Measurements from ENCODE around the gene DIS3. TPM values are rescaled to one million over a fixed set of nuclear protein-coding genes. Genes with fewer than 3 reads are reported as not detected.

DIS3 gene
- total RNA-seq = 14.7 and 15.5 TPM in 2 replicates

DNA sequence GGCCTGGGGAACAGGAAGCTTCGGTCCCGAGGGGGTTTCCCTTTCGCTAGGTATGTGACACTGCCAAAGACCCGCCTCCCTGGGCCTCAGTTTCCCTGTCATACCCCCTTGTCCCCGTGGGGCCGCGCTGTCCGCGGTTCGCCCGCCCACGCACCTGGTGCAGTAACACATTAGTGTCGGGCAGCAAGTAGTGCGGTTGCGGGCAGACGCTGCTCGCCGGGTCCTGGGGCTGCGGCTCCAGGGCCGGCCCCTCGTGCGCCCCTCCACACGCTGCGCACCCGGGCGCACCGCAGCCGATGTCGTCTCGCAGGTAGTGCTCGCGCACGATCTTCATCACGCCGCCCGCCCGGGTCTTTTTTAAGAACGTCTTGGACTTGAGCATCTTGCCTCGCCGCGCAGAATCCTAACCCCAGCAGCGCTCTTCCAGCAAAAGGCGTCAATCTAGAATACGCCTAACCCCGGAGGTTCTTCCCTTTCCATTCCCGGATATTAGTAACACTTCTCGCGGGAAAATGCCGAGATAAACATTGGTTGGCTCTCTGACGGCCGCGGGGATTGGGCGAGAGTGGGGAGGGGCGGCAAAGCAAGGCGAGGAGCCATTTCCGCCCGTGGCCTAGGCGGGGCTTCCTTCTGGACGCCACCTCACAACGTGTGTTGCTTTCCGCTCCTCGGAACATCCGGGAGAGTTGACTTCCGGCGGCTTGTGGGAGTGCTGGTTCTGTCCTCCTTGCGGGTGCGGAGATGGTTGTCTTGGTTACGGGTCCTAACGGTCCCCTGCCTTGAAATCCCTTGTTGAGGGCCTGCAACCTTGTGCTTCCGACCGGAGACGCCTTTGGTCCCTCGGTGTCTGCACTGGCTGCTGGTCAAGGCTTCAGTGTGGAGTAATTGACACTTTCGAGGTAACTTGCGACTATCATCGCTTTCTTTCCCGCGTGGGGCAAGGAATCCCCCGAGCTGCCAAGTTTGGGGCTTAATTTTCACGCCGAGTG lies at the start of gene DIS3, which contains the start of gene PIBF1:
Gene DIS3, minus strand, starts transcription at position 450 of the 989 bp plus-strand sequence. Its CDS starts 68 bp downstream, at position 382.
Gene PIBF1, plus strand, starts transcription at position 683 of the 989 bp plus-strand sequence. CDS start 1,337 bp downstream, outside the sequence.

DNA sequence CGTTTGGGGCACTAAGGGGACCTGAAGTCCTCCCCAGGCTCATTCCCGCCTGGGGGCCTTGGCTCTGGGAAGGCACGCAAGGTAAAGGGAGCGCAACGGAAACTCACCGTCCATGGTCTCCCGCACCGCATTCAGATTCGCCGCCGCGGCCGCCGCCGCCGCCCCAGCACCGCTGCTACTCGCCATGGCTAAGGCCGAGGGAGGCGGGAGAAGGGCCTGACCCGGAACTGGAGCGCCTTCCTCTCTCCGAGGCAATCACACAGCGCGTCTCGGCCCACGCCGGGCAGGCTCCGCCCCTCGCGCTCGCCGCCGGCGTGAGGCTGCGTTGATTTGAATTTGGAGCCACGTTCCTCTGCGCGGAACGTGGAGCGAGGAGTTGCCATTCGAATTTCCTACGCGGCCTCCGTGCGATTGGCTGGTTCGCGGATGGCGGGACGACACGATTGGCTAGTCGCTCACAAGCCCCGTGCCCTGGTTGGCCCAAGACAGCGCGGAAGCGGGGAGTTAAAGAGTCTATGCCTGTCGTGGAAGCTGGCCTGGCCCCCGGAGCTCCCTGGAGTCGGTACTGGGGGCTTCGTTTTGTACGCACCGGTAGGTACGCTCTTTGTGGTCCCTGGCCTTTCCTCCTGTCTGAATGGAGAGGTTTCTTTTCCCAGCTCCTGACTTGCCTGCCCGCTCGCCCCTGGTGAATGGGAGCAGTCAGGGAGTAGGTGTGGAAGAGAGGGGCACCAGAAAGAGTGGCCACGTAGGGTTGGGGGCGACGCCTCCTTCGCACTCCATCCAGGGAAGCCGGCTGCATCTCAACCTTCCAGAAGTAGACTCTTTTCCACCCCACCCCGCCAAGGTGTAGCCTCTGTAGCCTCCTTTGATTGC lies 54.0 kb downstream of the DIS3 start, which contains the start of the genes BORA and MZT1:
Gene BORA, plus strand, starts transcription at position 507 of the 873 bp plus-strand sequence. CDS start 1,018 bp downstream, outside the sequence.
Gene MZT1, minus strand, starts transcription at position 213 of the 873 bp plus-strand sequence. Its CDS starts 27 bp downstream, at position 186.

Other genes with a start within 250 kb of the DIS3 start
- 3.8 and 22.0 TPM in 2 replicates for gene MZT1, start 54.3 kb downstream of the DIS3 start, total RNA-seq
- gene BORA, start 54.0 kb downstream of the DIS3 start, total RNA-seq = 2.2 and 16.8 TPM in 2 replicates
- gene PIBF1, start 233 bp upstream of the DIS3 start, total RNA-seq = 4.4 and 5.2 TPM in 2 replicates